HepG2 (cell line): ENCODE results near the gene DNLZ. TPM values are rescaled to one million over a fixed set of nuclear protein-coding genes. Genes with fewer than 3 reads are reported as not detected.

Source experiments
- HDAC6 ChIP-seq: fragments of 200-600 bp; sonication (generic); IDR thresholded peaks from 2 replicates; pipeline ENCODE4 v1.7.0; 2017; ENCODE audit warnings: mild to moderate bottlenecking, antibody characterized with exemption, low read length, low read depth
- HNRNPLL ChIP-seq: fragments of 200-400 bp; formaldehyde crosslinking; IDR thresholded peaks from 2 replicates; pipeline ENCODE4 v1.6.1; 2017; ENCODE audit warnings: mild to moderate bottlenecking, low read depth, low read length; ENCODE audit not compliant: poor library complexity, severe bottlenecking
- KAT8 ChIP-seq: IDR thresholded peaks from 2 replicates; pipeline ENCODE4 v1.6.1; 2016; ENCODE audit warnings: missing genetic modification reagents, missing compliant biosample characterization
- MYPOP ChIP-seq: sonication (generic); formaldehyde crosslinking; IDR thresholded peaks from 2 replicates; pipeline ENCODE4 v1.8.1; 2023; ENCODE audit warnings: mild to moderate bottlenecking, moderate library complexity, missing genetic modification reagents
- PAX8 ChIP-seq: sonication (generic); formaldehyde crosslinking; IDR thresholded peaks from 2 replicates; pipeline ENCODE4 v1.8.0; 2022; ENCODE audit warnings: mild to moderate bottlenecking, missing genetic modification reagents, borderline replicate concordance
- RFXAP ChIP-seq: sonication (generic); formaldehyde crosslinking; IDR thresholded peaks from 2 replicates; pipeline ENCODE4 v1.4.0; 2020; ENCODE audit warnings: missing genetic modification reagents, borderline replicate concordance
- USF2 ChIP-seq, 2 experiments: sonication (generic) in 1 of 2; formaldehyde crosslinking in 1 of 2; IDR thresholded peaks; 2 replicates each; pipeline versions ENCODE4 v1.5.1 to v1.6.1; 2011 to 2020; ENCODE audit warnings: borderline replicate concordance in 1 of 2, low read depth in 1 of 2, low read length in 1 of 2, mild to moderate bottlenecking in 1 of 2, missing genetic modification reagents in 1 of 2, moderate library complexity in 1 of 2
- XBP1 ChIP-seq: sonication (generic); formaldehyde crosslinking; IDR thresholded peaks from 2 replicates; pipeline ENCODE4 v1.5.0; 2020; ENCODE audit warnings: missing genetic modification reagents
- ZFAT ChIP-seq: sonication (generic); formaldehyde crosslinking; conservative IDR thresholded peaks from 2 replicates; pipeline ENCODE4 v1.8.1; 2023; ENCODE audit warnings: missing genetic modification reagents, inconsistent platforms
- ZNF558 ChIP-seq: sonication (generic); formaldehyde crosslinking; IDR thresholded peaks from 2 replicates; pipeline ENCODE4 v1.9.0; 2022; ENCODE audit warnings: mild to moderate bottlenecking, missing genetic modification reagents, borderline replicate concordance
- ZNF841 ChIP-seq: sonication (generic); formaldehyde crosslinking; IDR thresholded peaks from 2 replicates; pipeline ENCODE4 v1.8.1; 2023; ENCODE audit warnings: missing genetic modification reagents, borderline replicate concordance
- ZNF879 ChIP-seq: sonication (generic); formaldehyde crosslinking; IDR thresholded peaks from 2 replicates; pipeline ENCODE4 v1.8.1; 2023; ENCODE audit warnings: missing genetic modification reagents
- polyA plus RNA-seq, 8 experiments: library from polyadenylated mRNA; depleted of rRNA in 3 of 8; stranded (reverse) in 7 of 8; unstranded in 1 of 8; fragments of >200 nt; fragmentation: Illumina TruSeq in 4 of 8; extraction: Trizol in 4 of 8; gene quantifications; 2 replicates each; pipeline versions ENCODE4 v1.2.1 to v1.2.3, GENCODE V29; 2011 to 2016; ENCODE audit warnings: low read depth in 4 of 8, missing spikeins in 1 of 8, mixed read lengths in 1 of 8; ENCODE audit not compliant: insufficient read depth in 1 of 8
- total RNA-seq, 5 experiments: library from RNA; depleted of rRNA; stranded (reverse); fragments of >200 nt; fragmentation: Illumina TruSeq; extraction: Trizol; gene quantifications; 2 replicates each; pipeline ENCODE4 v1.2.3, GENCODE V29; 2016; ENCODE audit warnings: low read depth in 1 of 5

DNLZ gene
- total and polyA plus RNA-seq, 2 of the 13 experiments (the other 11 are each of a cell fraction or from before 2014, with no cell fraction given): 3.4 to 8.0 TPM

GRCh38 chr9:136345281-136346156, 18.0 kb downstream of the DNLZ start (continued):
- no peak for TF ChIP-seq USF2 (IDR thresholded peaks at IDR 0.05; ENCODE audit: low read depth, low read length)
- no peak for TF ChIP-seq USF2 (CRISPR knock-in tag; IDR thresholded peaks at IDR 0.05; ENCODE audit: borderline replicate concordance)
- peak; percentile 66 for TF ChIP-seq KAT8
- TF ChIP-seq HDAC6: no peak
- TF ChIP-seq HNRNPLL: peak; percentile 7
- no peak for TF ChIP-seq ZNF841 (CRISPR knock-in tag)
- TF ChIP-seq ZFAT (CRISPR knock-in tag): no peak
- no peak for TF ChIP-seq PAX8 (CRISPR knock-in tag)
- no peak for TF ChIP-seq XBP1 (CRISPR knock-in tag)
- TF ChIP-seq ZNF879: no peak
- 0 out of 2 replicates have a peak, but pooled peaks have one; percentile 72 for TF ChIP-seq MYPOP (CRISPR knock-in tag)
- no peak for TF ChIP-seq RFXAP (CRISPR knock-in tag)
- TF ChIP-seq ZNF558 (CRISPR knock-in tag): no peak; the same call in 1 of the 2 replicates
- TF ChIP-seq, all 625 proteins: peak for 184
